Measurements from ENCODE around the gene WDR64.
"Not testable (repeated sequence)": the region's sequence is repeated elsewhere in the genome, so short reads cannot be mapped to it uniquely, and the experiment has no call there.

WDR64 gene

GRCh38 chr1:241660424-241660972 lies 8.4 kb downstream of the WDR64 start:
- no peak for DNase-seq

- no peak for DNase-seq
Observed at GRCh38 chr1:241666419-241666818, 14.3 kb downstream of the WDR64 start.

GRCh38 chr1:241672301-241672700 lies 20.2 kb downstream of the WDR64 start:
- no peak for DNase-seq

- no peak for DNase-seq
Observed at GRCh38 chr1:241674805-241675384, 22.8 kb downstream of the WDR64 start.

- DNase-seq, result no peak
Observed at GRCh38 chr1:241675983-241676382, 23.9 kb downstream of the WDR64 start.

GRCh38 chr1:241677201-241677600 lies 25.1 kb downstream of the WDR64 start:
- peak; percentile 20 for DNase-seq

- no peak for DNase-seq
Observed at GRCh38 chr1:241678536-241678935, 26.5 kb downstream of the WDR64 start.

- DNase-seq, result no peak
Observed at GRCh38 chr1:241679404-241679803, 27.3 kb downstream of the WDR64 start.

- no peak for DNase-seq
Observed at GRCh38 chr1:241679961-241680360, 27.9 kb downstream of the WDR64 start.

GRCh38 chr1:241681861-241682448 lies 29.9 kb downstream of the WDR64 start:
- DNase-seq, result not testable (repeated sequence)

DNA sequence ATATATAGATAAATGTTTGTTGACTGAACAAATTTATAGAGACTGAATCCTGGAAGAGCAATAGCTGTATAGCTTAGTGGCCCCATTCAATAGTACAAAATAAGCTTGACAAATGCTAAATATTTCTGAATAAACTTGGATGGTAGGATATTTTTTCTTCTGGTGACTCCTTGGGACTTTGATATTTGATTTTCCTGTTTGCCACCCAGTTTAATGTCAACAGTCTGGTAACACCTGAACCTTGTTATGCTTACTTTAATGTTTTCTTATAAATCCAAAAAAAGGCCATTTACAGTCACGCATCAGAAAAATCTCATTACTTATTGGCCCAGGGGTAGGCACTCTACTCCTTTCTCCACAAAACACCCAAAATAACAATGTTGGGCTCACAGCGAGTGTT lies 30.8 kb downstream of the WDR64 start:
- no peak for DNase-seq

GRCh38 chr1:241684108-241684507 lies 32.0 kb downstream of the WDR64 start:
- no peak for DNase-seq

GRCh38 chr1:241688940-241689368 lies 36.9 kb downstream of the WDR64 start:
- DNase-seq, result no peak

- DNase-seq, result no peak
Observed at GRCh38 chr1:241695246-241696171, 43.4 kb downstream of the WDR64 start.

DNA sequence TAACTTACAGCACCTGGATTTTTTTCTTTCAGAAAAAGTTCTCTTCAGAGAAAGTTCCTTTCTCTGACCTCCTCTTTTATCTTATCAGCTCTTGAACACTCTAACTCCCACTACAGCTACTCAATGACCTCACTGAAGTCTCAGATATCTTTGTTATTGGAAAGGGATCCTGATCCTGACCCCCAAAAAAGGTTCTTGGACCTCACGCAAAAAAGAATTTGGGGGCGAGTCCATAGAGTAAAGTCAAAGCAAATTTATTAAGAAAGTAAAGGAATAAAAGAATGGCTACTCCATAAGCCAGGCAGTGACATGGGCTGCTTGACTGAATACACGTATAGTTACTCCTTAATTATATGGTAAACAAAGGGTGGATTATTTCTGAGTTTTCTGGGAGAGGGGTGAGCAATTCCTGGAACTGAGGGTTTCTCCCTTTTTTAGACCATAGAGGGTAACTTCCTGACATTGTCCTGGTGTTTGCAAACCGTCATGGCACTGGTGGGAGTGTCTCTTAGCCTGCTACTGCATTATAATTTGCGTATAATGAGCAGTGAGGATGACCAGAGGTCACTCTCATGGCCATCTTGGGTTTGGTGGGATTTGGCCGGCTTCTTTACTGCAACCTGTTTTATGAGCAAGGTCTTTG lies 44.2 kb downstream of the WDR64 start:
- DNase-seq, result no peak

GRCh38 chr1:241696815-241697639 lies 44.9 kb downstream of the WDR64 start:
- no peak for DNase-seq

GRCh38 chr1:241697640-241698018 lies 45.5 kb downstream of the WDR64 start:
- no peak for DNase-seq

- no peak for DNase-seq
Observed at GRCh38 chr1:241698177-241698576, 46.1 kb downstream of the WDR64 start.

GRCh38 chr1:241701483-241702295 lies 49.6 kb downstream of the WDR64 start:
- DNase-seq, result no peak

- no peak for DNase-seq
Observed at GRCh38 chr1:241702442-241703373, 50.6 kb downstream of the WDR64 start.

Measured in stimulated activated CD4-positive, alpha-beta T cell treated with anti-CD3 and anti-CD28 coated beads, Interleukin-15, amount 100 ng/mL, for 24 hours (primary cell).